ENCODE measurements around the gene PP2D1. TPM values are rescaled to one million over a fixed set of nuclear protein-coding genes. Genes with fewer than 3 reads are reported as not detected.
"Not testable (repeated sequence)": the region's sequence is repeated elsewhere in the genome, so short reads cannot be mapped to it uniquely, and the experiment has no call there.

Gene PP2D1
- total RNA-seq, 6 experiments from 2014 or later: not detected

DNA sequence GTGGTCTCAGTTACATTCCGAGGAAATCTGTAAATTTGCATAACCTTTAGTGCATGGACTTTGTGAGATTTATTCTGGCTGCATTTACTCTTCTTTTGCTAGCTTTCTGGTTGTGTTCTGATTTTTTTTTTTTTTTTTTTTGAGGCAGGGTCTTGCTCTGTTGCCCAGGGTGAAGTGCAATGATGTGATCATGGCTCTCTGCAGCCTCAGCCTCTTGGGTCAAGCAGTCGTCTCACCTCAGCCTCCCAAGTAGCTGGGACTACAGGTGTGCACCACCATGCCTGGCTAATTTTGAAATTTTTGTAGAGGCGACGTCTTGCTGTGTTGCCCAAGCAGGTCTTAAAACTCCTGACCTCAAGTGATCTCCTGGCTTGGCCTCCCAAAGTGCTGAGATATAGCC, 52.6 kb downstream of the PP2D1 start:
- TF ChIP-seq, protein P1, sequence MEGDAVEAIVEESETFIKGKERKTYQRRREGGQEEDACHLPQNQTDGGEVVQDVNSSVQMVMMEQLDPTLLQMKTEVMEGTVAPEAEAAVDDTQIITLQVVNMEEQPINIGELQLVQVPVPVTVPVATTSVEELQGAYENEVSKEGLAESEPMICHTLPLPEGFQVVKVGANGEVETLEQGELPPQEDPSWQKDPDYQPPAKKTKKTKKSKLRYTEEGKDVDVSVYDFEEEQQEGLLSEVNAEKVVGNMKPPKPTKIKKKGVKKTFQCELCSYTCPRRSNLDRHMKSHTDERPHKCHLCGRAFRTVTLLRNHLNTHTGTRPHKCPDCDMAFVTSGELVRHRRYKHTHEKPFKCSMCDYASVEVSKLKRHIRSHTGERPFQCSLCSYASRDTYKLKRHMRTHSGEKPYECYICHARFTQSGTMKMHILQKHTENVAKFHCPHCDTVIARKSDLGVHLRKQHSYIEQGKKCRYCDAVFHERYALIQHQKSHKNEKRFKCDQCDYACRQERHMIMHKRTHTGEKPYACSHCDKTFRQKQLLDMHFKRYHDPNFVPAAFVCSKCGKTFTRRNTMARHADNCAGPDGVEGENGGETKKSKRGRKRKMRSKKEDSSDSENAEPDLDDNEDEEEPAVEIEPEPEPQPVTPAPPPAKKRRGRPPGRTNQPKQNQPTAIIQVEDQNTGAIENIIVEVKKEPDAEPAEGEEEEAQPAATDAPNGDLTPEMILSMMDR (IDR thresholded peaks at IDR 0.05): no peak
- no peak for DNase-seq
- Mint-ChIP-seq H3K9me3 (no peaks in the 10 kb centered on the region), H3K27me3 (ENCODE audit: insufficient read depth) (no peaks in the 10 kb centered on the region), H3K4me1 (ENCODE audit: low read depth) (peaks cover 7% of the 10 kb centered on the region), H3K36me3 (ENCODE audit: low read depth) (peaks cover 19% of the 10 kb centered on the region), H3K27ac (no peak overlapping the region), H3K4me3 (no peak overlapping the region)

DNA sequence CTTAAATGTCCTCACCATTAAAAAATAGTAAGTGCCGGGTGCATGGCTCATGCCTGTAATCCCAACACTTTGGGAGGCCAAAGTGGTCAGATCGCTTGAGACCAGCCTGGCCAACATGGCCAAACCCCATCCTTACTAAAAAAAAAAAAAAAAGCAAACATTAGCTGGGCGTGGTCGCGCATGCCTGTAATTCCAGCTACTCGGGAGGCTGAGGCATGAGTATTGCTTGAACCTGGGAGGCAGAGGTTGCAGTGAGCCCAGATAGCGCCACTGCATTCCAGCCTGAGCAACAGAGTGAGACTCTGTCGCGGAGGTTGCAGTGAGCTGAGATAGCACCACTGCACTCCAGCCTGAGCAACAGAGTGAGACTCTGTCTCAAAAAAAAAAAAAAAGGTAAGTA, 54.7 kb downstream of the PP2D1 start:
- not testable (repeated sequence) for H3K4me1 Mint-ChIP-seq (ENCODE audit: low read depth); H3K4me3 Mint-ChIP-seq; H3K27me3 Mint-ChIP-seq (ENCODE audit: insufficient read depth); DNase-seq; H3K9me3 Mint-ChIP-seq; H3K27ac Mint-ChIP-seq
- peaks cover 19% of the 10 kb centered on the region for H3K36me3 Mint-ChIP-seq (ENCODE audit: low read depth)

DNA sequence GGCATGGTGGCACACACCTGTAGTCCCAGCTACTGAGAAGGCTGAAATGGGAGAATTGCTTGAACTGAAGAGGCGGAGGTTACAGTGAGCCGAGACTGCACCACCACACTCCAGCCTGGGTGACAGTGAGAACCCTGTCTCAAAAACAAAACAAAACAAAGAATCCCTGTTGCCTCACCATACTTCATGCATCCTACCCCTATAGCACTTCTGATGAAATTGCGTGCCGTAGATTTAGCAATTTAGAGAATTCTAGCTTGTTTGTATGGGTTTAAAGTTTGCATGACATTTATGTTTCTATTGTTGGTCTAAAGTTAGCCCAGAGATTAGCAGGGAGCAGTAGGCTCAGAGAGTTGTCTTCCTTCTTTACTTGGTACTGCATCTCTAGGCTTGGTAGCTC, 57.4 kb downstream of the PP2D1 start:
- DNase-seq: no peak
- peaks cover 16% of the 10 kb centered on the region for H3K4me1 Mint-ChIP-seq (ENCODE audit: low read depth)
- no peak overlapping the region for H3K4me3 Mint-ChIP-seq
- TF ChIP-seq, protein P1 (IDR thresholded peaks at IDR 0.05): no peak
- no peaks in the 10 kb centered on the region for H3K27me3 Mint-ChIP-seq (ENCODE audit: insufficient read depth)
- H3K36me3 Mint-ChIP-seq (ENCODE audit: low read depth): peaks cover 19% of the 10 kb centered on the region
- no peaks in the 10 kb centered on the region for H3K9me3 Mint-ChIP-seq
- no peak overlapping the region for H3K27ac Mint-ChIP-seq

DNA sequence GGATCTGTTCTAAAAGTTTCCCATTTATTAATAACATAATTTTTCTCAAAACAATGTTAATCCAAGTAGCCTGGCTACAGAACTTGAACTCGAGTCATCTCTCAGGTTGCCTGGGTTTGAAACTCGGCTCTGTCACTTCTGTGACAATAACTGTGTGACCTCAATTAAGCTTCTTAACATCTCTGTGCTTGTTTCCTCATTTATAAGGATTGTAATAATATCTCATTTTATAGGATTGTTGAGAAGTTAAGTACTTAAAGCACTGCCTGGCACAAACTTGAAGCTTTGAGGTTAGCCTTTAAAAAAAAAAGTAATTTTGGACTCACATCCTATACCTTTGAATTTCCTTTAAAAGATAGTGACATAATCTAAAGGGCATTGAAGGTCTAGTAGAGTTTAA, 61.7 kb downstream of the PP2D1 start:
- H3K4me3 Mint-ChIP-seq: no peak overlapping the region; the same call in 1 of the 2 replicates
- peaks cover 41% of the 10 kb centered on the region for H3K4me1 Mint-ChIP-seq (ENCODE audit: low read depth)
- TF ChIP-seq, protein P1 (IDR thresholded peaks at IDR 0.05): no peak

DNA sequence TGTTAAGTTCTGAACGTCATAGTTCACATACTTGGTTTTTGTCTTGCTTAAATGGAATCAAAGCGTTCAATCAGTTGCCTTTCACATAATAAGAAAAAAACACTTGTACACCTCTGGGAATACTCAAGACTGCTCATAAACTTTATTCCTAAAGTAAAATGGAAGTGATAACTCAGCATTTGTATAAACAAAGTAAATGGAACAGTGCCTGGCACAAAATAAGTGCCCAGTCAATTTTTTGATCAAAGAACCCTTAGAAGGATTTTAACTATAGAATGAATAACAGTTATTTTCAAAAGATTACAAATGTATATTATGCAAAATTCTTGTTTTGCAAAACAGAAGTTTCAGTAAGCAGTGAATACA, 63.9 kb downstream of the PP2D1 start:
- peaks cover 42% of the 10 kb centered on the region for H3K4me1 Mint-ChIP-seq (ENCODE audit: low read depth)
- DNase-seq: no peak
- peaks cover 14% of the 10 kb centered on the region for H3K36me3 Mint-ChIP-seq (ENCODE audit: low read depth)
- no peaks in the 10 kb centered on the region for H3K9me3 Mint-ChIP-seq
- TF ChIP-seq, protein P1 (IDR thresholded peaks at IDR 0.05): no peak
- H3K4me3 Mint-ChIP-seq: peak overlapping the region; percentile 98
- H3K27me3 Mint-ChIP-seq (ENCODE audit: insufficient read depth): no peaks in the 10 kb centered on the region; the same call in none of the 2 replicates
- H3K27ac Mint-ChIP-seq: peak overlapping the region; percentile 99

More for the DNA sequence above, 61.7 kb downstream of the PP2D1 start:
- Mint-ChIP-seq H3K27ac (no peak overlapping the region), H3K36me3 (ENCODE audit: low read depth) (peaks cover 14% of the 10 kb centered on the region), H3K9me3 (no peaks in the 10 kb centered on the region), H3K27me3 (ENCODE audit: insufficient read depth) (no peaks in the 10 kb centered on the region; the same call in none of the 2 replicates)
- no peak for DNase-seq

DNA sequence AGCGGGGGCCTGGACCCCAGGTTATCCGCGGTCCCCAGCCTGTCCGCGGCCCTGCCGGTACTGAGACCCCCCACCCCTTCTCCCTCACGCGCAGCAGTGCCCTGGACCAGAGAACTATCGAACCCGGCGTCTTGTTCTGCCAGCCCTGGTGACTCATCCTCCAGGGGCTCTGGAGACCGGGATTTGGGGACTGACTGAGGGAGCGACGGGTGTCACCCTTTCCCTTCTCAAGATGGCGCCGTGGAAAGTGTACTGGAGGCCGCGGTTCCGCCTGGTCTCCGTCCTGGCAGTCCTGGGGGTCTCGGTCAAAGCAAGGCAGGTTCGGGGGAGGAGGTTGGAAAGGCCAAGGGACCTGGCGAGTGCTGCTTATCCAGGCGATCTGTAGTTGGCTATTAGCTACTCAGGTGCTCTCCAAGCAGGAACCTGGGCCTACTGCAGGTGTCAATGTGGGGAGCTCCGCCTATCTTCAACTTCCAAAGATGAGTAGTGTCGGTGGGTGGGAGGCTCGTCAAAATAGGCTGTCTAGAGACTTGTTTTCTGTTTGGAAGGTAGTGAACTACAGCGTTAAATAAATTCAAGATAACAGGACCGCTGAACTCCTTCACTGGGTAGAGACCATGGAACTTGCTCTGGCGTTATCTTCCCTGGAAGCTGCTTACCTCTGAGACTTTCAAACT, 64.4 kb downstream of the PP2D1 start:
- Mint-ChIP-seq H3K27ac (peak overlapping the region; percentile 99), H3K4me3 (peak overlapping the region; percentile 98), H3K27me3 (ENCODE audit: insufficient read depth) (no peaks in the 10 kb centered on the region; the same call in none of the 2 replicates), H3K9me3 (no peaks in the 10 kb centered on the region), H3K4me1 (ENCODE audit: low read depth) (peaks cover 42% of the 10 kb centered on the region), H3K36me3 (ENCODE audit: low read depth) (peaks cover 14% of the 10 kb centered on the region)
- TF ChIP-seq, protein P1 (IDR thresholded peaks at IDR 0.05): no peak
- peak; percentile 28 for DNase-seq
